Ovary (tissue), 3 donors: Measurements from ENCODE around the gene ADARB2.

ENCODE experiments used
- CTCF ChIP-seq, 3 donors: fragments of 450-650 bp in 2 of 3; fragments of 200-600 bp in 1 of 3; IDR thresholded peaks; one replicate each; pipeline versions ENCODE4 v1.5.1 to v1.8.0; 2016 to 2022; ENCODE audit warnings: antibody characterized with exemption in 3 of 3, mild to moderate bottlenecking in 1 of 3
- EP300 ChIP-seq: sonication (generic); formaldehyde crosslinking; IDR thresholded peaks from one replicate; pipeline ENCODE4 v1.6.1; 2017; ENCODE audit warnings: antibody characterized with exemption
- POLR2A ChIP-seq: fragments of 450-650 bp; IDR thresholded peaks from one replicate; pipeline ENCODE4 v1.6.1; 2017; ENCODE audit warnings: antibody characterized with exemption, mild to moderate bottlenecking, moderate library complexity
- donor health status: DM: no; HTN: no; CAD: no.

DNA sequence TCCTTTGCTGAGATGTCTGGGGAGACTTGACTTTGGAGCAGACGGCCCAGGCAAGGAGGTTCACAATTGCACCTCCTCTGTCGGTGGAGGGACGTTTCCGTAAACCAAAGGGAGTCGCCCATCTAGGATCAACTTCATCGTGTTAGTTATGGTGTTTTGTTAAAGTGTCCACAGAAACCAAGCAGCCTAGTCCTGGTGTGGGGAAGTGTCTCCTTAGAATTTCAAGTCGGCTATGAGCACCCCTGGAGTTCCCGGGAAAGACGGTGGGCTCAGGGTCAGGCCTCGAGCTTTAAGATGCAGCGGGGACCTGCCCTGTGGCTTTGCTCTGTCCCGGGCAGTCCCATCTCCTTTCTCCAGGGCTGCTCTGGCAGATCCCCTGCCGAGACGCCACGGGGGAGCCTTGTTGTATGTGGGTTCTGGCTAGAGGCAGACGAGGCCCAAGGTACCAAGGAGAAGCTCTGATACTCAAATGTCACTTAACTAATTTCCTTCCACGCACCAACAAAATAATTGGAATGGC is 319.2 kb downstream of the ADARB2 start:
- TF ChIP-seq CTCF (IDR thresholded peaks at IDR 0.05) (no peak), POLR2A (no peak), EP300 (no peak)
